Amniotic stem cell (primary cell): ENCODE measurements around the gene SRGAP2B.
"Not testable (repeated sequence)": the region's sequence is repeated elsewhere in the genome, so short reads cannot be mapped to it uniquely, and the experiment has no call there.

ENCODE experiments used
- DNase-seq: peaks from one replicate; lab custom pipeline; 2025; lab: John Stamatoyannopoulos, UW

SRGAP2B gene

GRCh38 chr1:145041519-145041918 is 53.6 kb downstream of the SRGAP2B start:
- not testable (repeated sequence) for DNase-seq

- DNase-seq = not testable (repeated sequence)
These were observed 59.1 kb downstream of the SRGAP2B start for GRCh38 chr1:145036019-145036418.

GRCh38 chr1:145033523-145033922 is 61.6 kb downstream of the SRGAP2B start:
- DNase-seq = not testable (repeated sequence)

- not testable (repeated sequence) for DNase-seq
These were observed 67.9 kb downstream of the SRGAP2B start for GRCh38 chr1:145027251-145027650.

GRCh38 chr1:145025286-145025685 is 69.8 kb downstream of the SRGAP2B start:
- DNase-seq = not testable (repeated sequence)

GRCh38 chr1:145022259-145022658 is 72.9 kb downstream of the SRGAP2B start:
- DNase-seq = not testable (repeated sequence)

GRCh38 chr1:145021749-145022148 is 73.4 kb downstream of the SRGAP2B start:
- not testable (repeated sequence) for DNase-seq

- not testable (repeated sequence) for DNase-seq
These were observed 75.4 kb downstream of the SRGAP2B start for GRCh38 chr1:145019709-145020108.

GRCh38 chr1:145017725-145018124 is 77.4 kb downstream of the SRGAP2B start:
- DNase-seq = not testable (repeated sequence)

GRCh38 chr1:145016492-145016862 is 78.7 kb downstream of the SRGAP2B start:
- DNase-seq = not testable (repeated sequence)

- DNase-seq = not testable (repeated sequence)
These were observed 79.2 kb downstream of the SRGAP2B start for GRCh38 chr1:145015744-145016491.

GRCh38 chr1:145013353-145013752 is 81.8 kb downstream of the SRGAP2B start:
- not testable (repeated sequence) for DNase-seq

- not testable (repeated sequence) for DNase-seq
These were observed 83.3 kb downstream of the SRGAP2B start for GRCh38 chr1:145011811-145012210.

- not testable (repeated sequence) for DNase-seq
These were observed 84.5 kb downstream of the SRGAP2B start for GRCh38 chr1:145010580-145010979.

- DNase-seq = not testable (repeated sequence)
These were observed 85.2 kb downstream of the SRGAP2B start for GRCh38 chr1:145009928-145010327.

GRCh38 chr1:145008388-145008787 is 86.7 kb downstream of the SRGAP2B start:
- DNase-seq = not testable (repeated sequence)

GRCh38 chr1:145005142-145005541 is 90.0 kb downstream of the SRGAP2B start:
- DNase-seq = not testable (repeated sequence)

- DNase-seq = not testable (repeated sequence)
These were observed 93.7 kb downstream of the SRGAP2B start for GRCh38 chr1:145001381-145001780.

- DNase-seq = not testable (repeated sequence)
These were observed 94.3 kb downstream of the SRGAP2B start for GRCh38 chr1:145000743-145001326.

GRCh38 chr1:145000074-145000742 is 94.9 kb downstream of the SRGAP2B start:
- DNase-seq = not testable (repeated sequence)

GRCh38 chr1:144998981-144999273 is 96.2 kb downstream of the SRGAP2B start:
- DNase-seq = not testable (repeated sequence)

GRCh38 chr1:144998134-144998980 is 96.8 kb downstream of the SRGAP2B start:
- DNase-seq = not testable (repeated sequence)
